Spinal cord (tissue), 10 donors: ENCODE data around the gene CAMK2D. TPM values are rescaled to one million over a fixed set of nuclear protein-coding genes. Genes with fewer than 3 reads are reported as not detected.

ENCODE experiments used
- DNase-seq, 6 donors: peaks; one replicate each; pipeline versions ENCODE4 v3.0.0 to v3.0.0-alpha.2; 2013 to 2015; ENCODE audit warnings: low spot score in 6 of 6, low read depth in 4 of 6
- H3K27ac ChIP-seq: one replicate; pipeline ENCODE4 v1.5.1; 2013; ENCODE audit warnings: low read depth, low read length, control low read depth
- H3K27me3 ChIP-seq: one replicate; pipeline ENCODE4 v1.6.1; 2013; ENCODE audit warnings: low read length; ENCODE audit not compliant: control insufficient read depth, insufficient read depth
- H3K36me3 ChIP-seq: one replicate; pipeline ENCODE4 v1.6.1; 2013; ENCODE audit warnings: low read length; ENCODE audit not compliant: control insufficient read depth, insufficient read depth
- H3K4me1 ChIP-seq: one replicate; pipeline ENCODE4 v1.6.1; 2013; ENCODE audit warnings: low read length; ENCODE audit not compliant: control insufficient read depth, insufficient read depth
- H3K4me3 ChIP-seq: one replicate; pipeline ENCODE4 v1.5.1; 2013; ENCODE audit warnings: low read depth, low read length, control low read depth
- H3K9me3 ChIP-seq: one replicate; pipeline ENCODE4 v1.6.1; 2013; ENCODE audit warnings: low read length; ENCODE audit not compliant: control insufficient read depth, insufficient read depth
- WGBS: methylation state at CpG from one replicate; pipeline ENCODE4 v1.1.5; 2013; ENCODE audit warnings: missing lambda C conversion rate; ENCODE audit not compliant: insufficient coverage; 5-methylcytosine and 5-hydroxymethylcytosine counted together
- polyA plus RNA-seq, 2 donors: library from polyadenylated mRNA; unstranded; fragments of 120-200 nt; gene quantifications; one replicate each; pipeline ENCODE4 v1.2.1, GENCODE V29; 2013; ENCODE audit not compliant: insufficient read length in 2 of 2
- total RNA-seq, 2 donors: library from RNA; depleted of rRNA in 1 of 2; stranded (reverse); fragments of 120-200 nt in 1 of 2; fragments of >200 nt in 1 of 2; gene quantifications; one replicate each; pipeline versions ENCODE4 v1.2.3 to v1.2.4, GENCODE V29; 2013 to 2014
- donor health status: healthy.

The CAMK2D gene
- total and polyA plus RNA-seq, 4 donors: 64.4 to 154 (median 95.0) TPM

DNA sequence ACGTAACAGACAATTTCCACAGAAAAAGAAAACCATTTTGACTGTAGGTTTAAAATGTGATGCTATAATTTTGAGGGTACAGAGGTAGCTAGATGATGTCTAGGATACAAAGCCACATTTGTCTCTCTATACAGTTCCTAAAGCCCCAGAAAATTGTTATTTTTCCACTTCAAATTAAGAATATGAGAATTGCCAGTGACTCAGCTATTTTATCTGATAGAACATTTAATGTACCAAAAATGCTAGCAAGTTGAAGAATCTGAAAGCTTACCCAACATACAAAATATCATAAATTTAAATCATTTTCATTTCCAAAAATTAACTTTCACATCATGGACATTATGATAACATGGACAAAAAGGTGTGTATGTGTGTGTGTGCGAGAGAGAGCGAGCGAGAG lies 148.0 kb downstream of the CAMK2D start:
- no peaks in the 10 kb centered on the region for H3K27me3 ChIP-seq
- no CpG with 5 or more reads among the region's 4 CpGs for WGBS
- no peak overlapping the region for H3K27ac ChIP-seq
- DNase-seq: no peak
- no peaks in the 10 kb centered on the region for H3K36me3 ChIP-seq
- H3K9me3 ChIP-seq: no peaks in the 10 kb centered on the region
- H3K4me1 ChIP-seq: no peaks in the 10 kb centered on the region
- no peak overlapping the region for H3K4me3 ChIP-seq

DNA sequence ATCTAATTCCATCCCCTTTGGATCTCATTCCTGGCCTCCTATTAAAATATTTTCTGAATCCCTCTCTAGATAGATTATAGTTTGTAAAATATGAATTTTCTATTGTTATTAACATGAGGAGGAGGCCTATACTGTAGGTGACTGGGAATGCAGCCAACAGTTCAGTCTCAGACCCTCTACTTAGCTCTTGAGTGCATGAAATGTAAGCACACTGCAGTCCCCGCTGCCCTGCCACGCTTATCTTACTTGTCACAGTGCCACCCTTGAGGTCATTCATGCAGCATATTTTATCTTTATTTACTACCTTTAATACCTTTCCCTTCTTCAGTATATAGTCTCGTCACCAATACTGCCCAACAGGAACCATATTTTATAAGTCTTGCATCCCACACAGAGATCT lies 151.0 kb downstream of the CAMK2D start:
- no peaks in the 10 kb centered on the region for H3K27me3 ChIP-seq
- H3K36me3 ChIP-seq: no peaks in the 10 kb centered on the region
- no peak overlapping the region for H3K4me3 ChIP-seq
- DNase-seq: no peak
- no peak overlapping the region for H3K27ac ChIP-seq
- H3K9me3 ChIP-seq: peaks cover under 1% of the 10 kb centered on the region
- no peaks in the 10 kb centered on the region for H3K4me1 ChIP-seq
- WGBS: 89% methylated on average over 2 of the region's 3 CpGs

DNA sequence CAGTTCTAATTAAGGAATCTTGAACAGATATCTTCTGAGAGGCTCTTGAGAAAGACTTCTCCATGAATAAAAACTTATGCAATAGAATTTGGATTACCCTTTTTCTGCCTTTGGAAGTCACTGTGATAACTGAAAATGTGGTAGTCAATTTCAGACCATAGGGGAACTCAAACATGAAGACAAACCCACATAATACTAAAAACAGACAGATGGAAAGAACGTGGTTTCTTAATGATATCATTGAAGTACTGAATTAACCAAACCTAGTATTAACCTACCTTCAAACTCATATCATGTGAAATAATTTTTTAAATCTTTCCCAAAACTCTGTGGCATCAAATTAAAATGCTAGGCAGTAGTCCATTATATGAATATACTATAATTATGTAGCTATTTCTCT lies 153.5 kb downstream of the CAMK2D start:
- Histone ChIP-seq H3K36me3 (no peaks in the 10 kb centered on the region), H3K27ac (no peak overlapping the region), H3K4me1 (no peaks in the 10 kb centered on the region), H3K27me3 (no peaks in the 10 kb centered on the region), H3K4me3 (no peak overlapping the region), H3K9me3 (peaks cover 2% of the 10 kb centered on the region)
- DNase-seq: no peak
- WGBS: no CpG with 5 or more reads among the region's 1 CpG

DNA sequence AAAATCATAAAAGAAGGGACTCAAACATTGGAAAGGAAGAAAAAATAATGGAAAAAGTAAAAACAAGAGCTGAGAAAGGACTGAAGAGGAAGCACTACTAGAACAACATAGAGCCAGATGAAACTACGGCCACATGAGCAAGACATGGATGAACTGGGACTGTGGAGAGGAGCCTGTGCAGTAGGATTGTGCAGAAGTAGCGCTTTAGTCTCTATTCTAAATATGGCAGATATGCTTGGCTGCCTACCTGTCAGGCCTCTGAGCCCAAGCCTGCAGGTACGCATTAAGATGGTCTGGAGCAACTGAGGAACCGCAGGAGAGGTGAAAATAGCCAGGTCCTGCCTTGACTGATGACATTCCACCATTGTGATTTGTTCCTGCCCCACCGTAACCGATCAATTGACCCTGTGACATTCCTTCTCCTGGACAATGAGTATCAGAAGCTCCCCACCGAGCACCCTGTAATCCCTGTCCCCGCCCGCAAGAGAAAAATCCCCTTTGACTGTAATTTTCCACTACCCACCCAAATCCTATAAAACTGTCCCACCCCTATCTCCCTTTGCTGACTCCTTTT lies 154.3 kb downstream of the CAMK2D start:
- 97% methylated on average over 9 of the region's 9 CpGs for WGBS
- Histone ChIP-seq H3K9me3 (peaks cover 2% of the 10 kb centered on the region), H3K27me3 (no peaks in the 10 kb centered on the region), H3K4me3 (no peak overlapping the region), H3K36me3 (no peaks in the 10 kb centered on the region), H3K27ac (no peak overlapping the region), H3K4me1 (no peaks in the 10 kb centered on the region)
- no peak for DNase-seq

DNA sequence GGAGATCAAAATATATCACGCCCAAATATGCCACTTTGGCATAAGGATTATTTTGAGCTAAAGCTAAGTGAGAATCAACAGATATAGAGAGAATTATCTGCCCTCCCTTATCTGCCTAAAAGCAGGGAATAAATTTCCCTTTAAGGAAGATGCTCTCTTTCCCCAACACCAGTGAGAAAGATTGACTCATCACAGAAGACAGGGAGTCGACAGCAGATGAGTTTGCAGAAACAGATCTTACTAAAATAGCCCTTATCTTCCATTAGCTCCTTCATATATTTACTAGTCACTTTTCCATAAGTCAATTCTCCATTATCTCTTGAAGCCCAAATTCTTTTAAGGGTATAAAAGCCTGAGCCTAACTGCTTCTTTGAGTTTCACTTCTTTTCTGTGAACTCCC lies 156.6 kb downstream of the CAMK2D start:
- no peak for DNase-seq
- Histone ChIP-seq H3K36me3 (no peaks in the 10 kb centered on the region), H3K9me3 (peaks cover 2% of the 10 kb centered on the region), H3K27me3 (no peaks in the 10 kb centered on the region), H3K4me1 (no peaks in the 10 kb centered on the region), H3K4me3 (no peak overlapping the region), H3K27ac (no peak overlapping the region)
- WGBS: 100% methylated on average over 1 of the region's 2 CpGs

DNA sequence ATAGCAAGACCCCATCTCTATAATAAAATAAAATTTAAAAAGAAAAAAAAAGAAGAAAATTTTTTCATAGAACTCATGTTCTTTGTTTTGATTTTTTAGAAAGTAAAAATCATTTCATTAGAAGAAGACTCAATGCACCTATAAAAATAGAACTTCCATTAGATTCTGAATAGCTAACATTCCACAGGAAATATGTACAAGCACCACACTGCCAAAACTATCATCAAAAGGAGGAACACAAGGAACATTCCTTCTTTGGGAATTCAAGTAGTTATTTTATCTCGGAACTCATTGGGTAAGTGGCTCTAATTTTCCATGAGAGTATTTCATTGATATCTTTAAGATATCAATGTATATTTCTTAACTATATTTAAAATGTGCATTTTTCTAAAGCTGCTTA lies 157.6 kb downstream of the CAMK2D start:
- Histone ChIP-seq H3K36me3 (no peaks in the 10 kb centered on the region), H3K4me1 (no peaks in the 10 kb centered on the region), H3K9me3 (peaks cover 2% of the 10 kb centered on the region), H3K27me3 (no peaks in the 10 kb centered on the region), H3K4me3 (no peak overlapping the region), H3K27ac (no peak overlapping the region)
- WGBS: no CpG with 5 or more reads among the region's 1 CpG
- DNase-seq: no peak

DNA sequence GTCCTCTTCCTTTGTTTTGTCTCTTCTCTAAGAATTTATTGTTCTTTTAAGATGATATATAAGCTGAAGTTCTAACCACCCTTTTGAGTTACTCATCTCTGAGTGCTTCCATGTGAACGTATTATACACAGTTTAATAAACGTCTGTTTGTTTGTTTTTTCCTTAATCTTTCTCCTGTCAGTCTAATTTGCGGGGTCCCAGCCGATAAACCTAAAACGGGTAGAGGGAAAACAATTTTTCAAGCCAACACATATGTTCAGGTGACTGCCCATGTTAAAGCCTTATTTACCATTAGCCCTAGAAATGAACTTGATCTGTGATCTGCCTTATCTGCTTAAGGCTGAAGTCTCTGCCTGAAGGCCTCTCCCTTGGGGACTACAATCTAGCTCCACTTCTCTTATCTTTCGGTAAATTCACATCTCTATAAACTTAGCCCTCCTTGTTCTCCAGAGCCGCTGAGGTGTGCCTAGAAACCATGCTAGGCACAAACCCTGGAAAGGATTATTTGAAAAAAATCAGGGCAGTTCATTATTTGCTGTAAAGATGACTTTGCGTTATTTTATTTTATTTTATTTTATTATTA lies 158.8 kb downstream of the CAMK2D start:
- no peak overlapping the region for H3K27ac ChIP-seq
- H3K9me3 ChIP-seq: peaks cover 2% of the 10 kb centered on the region
- 96% methylated on average over 4 of the region's 8 CpGs for WGBS
- no peak overlapping the region for H3K4me3 ChIP-seq
- no peaks in the 10 kb centered on the region for H3K4me1 ChIP-seq
- no peaks in the 10 kb centered on the region for H3K36me3 ChIP-seq
- no peaks in the 10 kb centered on the region for H3K27me3 ChIP-seq
- DNase-seq: no peak

DNA sequence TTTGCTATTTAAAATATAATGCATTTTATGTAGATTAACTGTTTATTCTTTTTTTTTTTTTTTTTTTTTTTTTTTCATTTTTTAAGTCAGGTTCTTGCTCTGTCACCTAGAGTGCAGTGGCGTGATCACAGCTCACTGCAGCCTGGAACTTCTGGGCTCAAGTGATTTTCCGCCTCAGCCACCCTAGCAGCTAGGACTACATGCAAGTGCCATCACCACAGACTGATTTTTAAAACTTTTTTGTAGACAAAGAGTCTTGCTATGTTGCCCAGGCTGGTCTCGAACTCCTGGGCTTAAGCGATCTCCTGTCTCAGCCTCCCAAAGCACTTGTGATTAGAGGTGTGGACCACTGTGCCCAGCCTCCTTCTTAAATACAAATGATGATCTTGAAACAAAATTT lies 159.9 kb downstream of the CAMK2D start:
- Histone ChIP-seq H3K27ac (no peak overlapping the region), H3K9me3 (peaks cover 2% of the 10 kb centered on the region), H3K36me3 (no peaks in the 10 kb centered on the region), H3K4me1 (no peaks in the 10 kb centered on the region), H3K27me3 (no peaks in the 10 kb centered on the region), H3K4me3 (no peak overlapping the region)
- WGBS: 92% methylated on average over 2 of the region's 4 CpGs
- DNase-seq: no peak

DNA sequence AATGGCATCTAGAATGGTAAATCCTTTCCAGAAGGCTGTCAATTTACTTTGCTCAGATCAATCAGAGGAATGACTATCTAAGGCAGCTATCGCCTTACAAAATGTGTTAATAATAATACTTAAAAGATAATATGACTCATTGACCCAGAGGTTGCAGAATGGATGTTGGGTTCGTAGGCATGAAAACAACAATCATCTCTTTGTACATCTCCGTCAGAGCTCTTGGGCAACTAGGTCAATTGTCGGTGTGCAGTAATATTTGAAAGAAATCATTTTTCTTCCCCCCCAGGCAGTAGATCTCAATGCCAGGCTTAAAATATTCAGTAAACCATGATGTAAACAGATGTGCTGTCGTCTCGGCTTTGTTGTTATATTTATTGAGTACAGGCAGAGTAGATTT lies 165.1 kb downstream of the CAMK2D start:
- H3K27me3 ChIP-seq: no peaks in the 10 kb centered on the region
- 100% methylated on average over 2 of the region's 6 CpGs for WGBS
- H3K9me3 ChIP-seq: no peaks in the 10 kb centered on the region
- DNase-seq: no peak
- no peak overlapping the region for H3K4me3 ChIP-seq
- H3K27ac ChIP-seq: no peak overlapping the region
- no peaks in the 10 kb centered on the region for H3K4me1 ChIP-seq
- no peaks in the 10 kb centered on the region for H3K36me3 ChIP-seq

DNA sequence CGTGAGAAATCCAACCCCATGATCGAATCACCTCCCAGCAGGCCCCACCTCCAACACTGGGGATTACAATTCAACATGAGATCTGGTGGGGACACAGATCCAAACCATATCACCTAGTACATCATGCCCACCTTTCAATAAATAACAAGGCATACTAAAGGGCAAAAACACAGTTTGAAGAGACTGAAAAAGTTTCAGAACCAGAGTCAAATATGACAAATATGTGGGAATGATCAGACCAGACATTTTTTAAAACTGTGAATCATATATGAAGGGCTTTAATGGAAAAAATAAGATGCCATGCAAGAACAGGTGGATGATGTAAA lies 167.3 kb downstream of the CAMK2D start:
- H3K4me3 ChIP-seq: no peak overlapping the region
- no peaks in the 10 kb centered on the region for H3K36me3 ChIP-seq
- DNase-seq: no peak
- H3K4me1 ChIP-seq: no peaks in the 10 kb centered on the region
- no peaks in the 10 kb centered on the region for H3K27me3 ChIP-seq
- no peaks in the 10 kb centered on the region for H3K9me3 ChIP-seq
- 92% methylated on average over 2 of the region's 2 CpGs for WGBS
- no peak overlapping the region for H3K27ac ChIP-seq
